ENCODE results near the gene ADGRE1.

Gene ADGRE1

GRCh38 chr19:6877766-6878165 is 9.6 kb upstream of the ADGRE1 start:
- TF ChIP-seq ESRRG (CRISPR knock-in tag; IDR thresholded peaks at IDR 0.05) (no peak), RARB (CRISPR knock-in tag; IDR thresholded peaks at IDR 0.05) (no peak), ZFP3 (CRISPR knock-in tag; IDR thresholded peaks at IDR 0.05) (no peak), GLIS3 (CRISPR knock-in tag; IDR thresholded peaks at IDR 0.05) (no peak), BACH2 (CRISPR knock-in tag; IDR thresholded peaks at IDR 0.05; ENCODE audit: borderline replicate concordance) (no peak), OSR1 (CRISPR knock-in tag; IDR thresholded peaks at IDR 0.05) (no peak), CREB5 (CRISPR knock-in tag; IDR thresholded peaks at IDR 0.05; ENCODE audit: low read depth) (no peak), PATZ1 (CRISPR knock-in tag; IDR thresholded peaks at IDR 0.05; ENCODE audit: borderline replicate concordance) (no peak), ZFP30 (CRISPR knock-in tag; IDR thresholded peaks at IDR 0.05) (no peak), ZNF565 (CRISPR knock-in tag; conservative IDR thresholded peaks at IDR 0.05; ENCODE audit: low read depth) (no peak), PPARA (CRISPR knock-in tag; IDR thresholded peaks at IDR 0.05; ENCODE audit: borderline replicate concordance) (no peak), ARNTL (CRISPR knock-in tag; IDR thresholded peaks at IDR 0.05; ENCODE audit: borderline replicate concordance, low read depth) (no peak), ZNF70 (CRISPR knock-in tag; IDR thresholded peaks at IDR 0.05) (no peak), TOX (CRISPR knock-in tag; IDR thresholded peaks at IDR 0.05; ENCODE audit: borderline replicate concordance) (no peak), CSDC2 (CRISPR knock-in tag; IDR thresholded peaks at IDR 0.05) (no peak)
- no peak for ATAC-seq

GRCh38 chr19:6886277-6886897 is 992 bp upstream of the ADGRE1 start:
- TF ChIP-seq POU6F1 (CRISPR knock-in tag; IDR thresholded peaks at IDR 0.05; ENCODE audit: borderline replicate concordance, low read depth) (no peak), ZFP3 (CRISPR knock-in tag; IDR thresholded peaks at IDR 0.05) (no peak), TOX (CRISPR knock-in tag; IDR thresholded peaks at IDR 0.05; ENCODE audit: borderline replicate concordance) (no peak), RARB (CRISPR knock-in tag; IDR thresholded peaks at IDR 0.05) (no peak)
- no peak for ATAC-seq

GRCh38 chr19:6888967-6889366 is 1.6 kb downstream of the ADGRE1 start:
- no peak for ATAC-seq
- no peak for TF ChIP-seq BACH2 (CRISPR knock-in tag; IDR thresholded peaks at IDR 0.05; ENCODE audit: borderline replicate concordance)
- no peak for TF ChIP-seq ISL1 (CRISPR knock-in tag; IDR thresholded peaks at IDR 0.05)
- no peak for TF ChIP-seq ZNF70 (CRISPR knock-in tag; IDR thresholded peaks at IDR 0.05)
- no peak for TF ChIP-seq PATZ1 (CRISPR knock-in tag; IDR thresholded peaks at IDR 0.05; ENCODE audit: borderline replicate concordance)
- TF ChIP-seq TSHZ2 (CRISPR knock-in tag; IDR thresholded peaks at IDR 0.05) = no peak
- no peak for TF ChIP-seq SNAI2 (CRISPR knock-in tag; IDR thresholded peaks at IDR 0.05)
- TF ChIP-seq POU6F1 (CRISPR knock-in tag; IDR thresholded peaks at IDR 0.05; ENCODE audit: borderline replicate concordance, low read depth) = no peak
- no peak for TF ChIP-seq CSDC2 (CRISPR knock-in tag; IDR thresholded peaks at IDR 0.05)
- TF ChIP-seq CSRNP3 (CRISPR knock-in tag; IDR thresholded peaks at IDR 0.05) = no peak
- no peak for TF ChIP-seq GLIS3 (CRISPR knock-in tag; IDR thresholded peaks at IDR 0.05)
- no peak for TF ChIP-seq CREB5 (CRISPR knock-in tag; IDR thresholded peaks at IDR 0.05; ENCODE audit: low read depth)
- TF ChIP-seq ESRRG (CRISPR knock-in tag; IDR thresholded peaks at IDR 0.05) = no peak
- TF ChIP-seq RARB (CRISPR knock-in tag; IDR thresholded peaks at IDR 0.05) = no peak
- TF ChIP-seq TOX (CRISPR knock-in tag; IDR thresholded peaks at IDR 0.05; ENCODE audit: borderline replicate concordance) = no peak

All from SK-N-SH treated with all-trans-retinoic acid at 6 μM for 48 hours (cell line).